ENCODE results near the gene ERC1. TPM values are rescaled to one million over a fixed set of nuclear protein-coding genes. Genes with fewer than 3 reads are reported as not detected.

ERC1 gene
- total RNA-seq, 2 donors from 2014 or later: 18.9 to 72.9 TPM

DNA sequence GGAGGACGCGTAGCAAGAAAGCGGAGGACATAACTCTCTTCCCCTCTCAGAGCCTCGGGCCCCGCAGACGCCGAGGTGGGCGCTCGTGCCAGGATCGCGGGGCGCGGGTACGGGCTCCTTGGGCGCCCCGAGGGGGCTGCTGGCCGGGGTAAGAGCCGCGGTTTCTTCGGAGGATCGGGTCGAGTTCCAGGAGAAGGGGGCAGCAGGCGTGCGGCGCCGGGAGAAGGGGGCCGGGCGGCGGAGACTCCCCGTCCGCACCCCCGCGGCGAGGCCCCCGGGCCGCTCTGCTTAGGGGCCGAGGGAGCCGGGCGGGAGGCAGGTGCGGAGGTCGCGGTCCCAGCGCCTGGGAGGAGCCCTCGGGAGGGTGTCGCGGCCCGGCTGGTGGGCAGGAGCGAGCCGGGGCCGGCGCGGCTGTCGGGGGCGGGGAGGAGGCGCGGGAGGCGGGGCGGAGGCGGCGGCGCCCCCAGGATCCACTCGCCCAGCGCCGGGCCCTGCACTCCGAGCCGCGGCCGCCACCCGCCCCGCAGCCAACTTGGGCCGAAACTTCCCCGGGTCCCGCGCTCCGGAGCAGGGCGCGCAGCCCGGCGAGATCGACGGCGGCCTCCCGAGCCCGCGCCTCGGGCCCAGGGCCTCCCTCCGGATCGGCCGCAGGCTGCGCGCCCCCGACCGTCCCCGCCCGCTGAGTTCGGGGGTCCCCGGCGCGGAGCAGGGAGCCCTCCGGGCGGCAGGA lies 539.0 kb downstream of the ERC1 start:
- intact Hi-C loops (cut with DNase I): loop anchor here (5.0 kb wide), 1 partner anchor 42 kb away; no protein-coding TSS in a partner anchor
- Histone ChIP-seq H3K27ac (peak overlapping the region; percentile 76 to 81), H3K4me1 (replicated peaks) (no peaks in the 10 kb centered on the region), H3K27me3 (replicated peaks; ENCODE audit: insufficient read depth) (no peaks in the 10 kb centered on the region), H3K9me3 (no peaks in the 10 kb centered on the region), H3K36me3 (no peaks in the 10 kb centered on the region), H3K4me3 (peak overlapping the region; percentile 60 to 78)
- TF ChIP-seq POLR2A (IDR thresholded peaks at IDR 0.05) (peak; percentile 33), CTCF (IDR thresholded peaks at IDR 0.05) (no peak)
- 2% methylated on average over 39 of the region's 101 CpGs for WGBS
- peak; percentile 33 for DNase-seq (ENCODE audit: low spot score)

- Histone ChIP-seq H3K27ac (peak overlapping the region; percentile 76 to 81), H3K9me3 (no peaks in the 10 kb centered on the region)
- DNase-seq (ENCODE audit: low spot score): no peak
Measured at GRCh38 chr12:1530592-1531152, 539.6 kb downstream of the ERC1 start.

GRCh38 chr12:1531153-1531653 lies 540.2 kb downstream of the ERC1 start:
- Histone ChIP-seq H3K4me3 (peak overlapping the region; percentile 60 to 78), H3K36me3 (no peaks in the 10 kb centered on the region), H3K27me3 (replicated peaks; ENCODE audit: insufficient read depth) (no peaks in the 10 kb centered on the region), H3K9me3 (no peaks in the 10 kb centered on the region), H3K4me1 (replicated peaks) (no peaks in the 10 kb centered on the region), H3K27ac (peak overlapping the region; percentile 73 to 78)
- intact Hi-C loops (cut with DNase I): loop anchor here (5.0 kb wide), 1 partner anchor 41 kb away; no protein-coding TSS in a partner anchor
- TF ChIP-seq CTCF (IDR thresholded peaks at IDR 0.05) (no peak), POLR2AphosphoS5 (IDR thresholded peaks at IDR 0.05) (no peak), POLR2A (IDR thresholded peaks at IDR 0.05) (no peak)
- no peak for DNase-seq (ENCODE audit: low spot score)
- WGBS: 5% methylated on average over 3 of the region's 56 CpGs

More at GRCh38 chr12:1530592-1531152, 539.6 kb downstream of the ERC1 start:
- intact Hi-C loops (cut with DNase I): loop anchor here (5.0 kb wide), 1 partner anchor 42 kb away; no protein-coding TSS in a partner anchor
- Histone ChIP-seq H3K36me3 (no peaks in the 10 kb centered on the region), H3K4me1 (replicated peaks) (no peaks in the 10 kb centered on the region), H3K4me3 (peak overlapping the region; percentile 60 to 78), H3K27me3 (replicated peaks; ENCODE audit: insufficient read depth) (no peaks in the 10 kb centered on the region)
- TF ChIP-seq POLR2AphosphoS5 (IDR thresholded peaks at IDR 0.05): no peak
- no peak for TF ChIP-seq POLR2A (IDR thresholded peaks at IDR 0.05)
- no peak for TF ChIP-seq CTCF (IDR thresholded peaks at IDR 0.05)
- WGBS: 3% methylated on average over 19 of the region's 99 CpGs

DNA sequence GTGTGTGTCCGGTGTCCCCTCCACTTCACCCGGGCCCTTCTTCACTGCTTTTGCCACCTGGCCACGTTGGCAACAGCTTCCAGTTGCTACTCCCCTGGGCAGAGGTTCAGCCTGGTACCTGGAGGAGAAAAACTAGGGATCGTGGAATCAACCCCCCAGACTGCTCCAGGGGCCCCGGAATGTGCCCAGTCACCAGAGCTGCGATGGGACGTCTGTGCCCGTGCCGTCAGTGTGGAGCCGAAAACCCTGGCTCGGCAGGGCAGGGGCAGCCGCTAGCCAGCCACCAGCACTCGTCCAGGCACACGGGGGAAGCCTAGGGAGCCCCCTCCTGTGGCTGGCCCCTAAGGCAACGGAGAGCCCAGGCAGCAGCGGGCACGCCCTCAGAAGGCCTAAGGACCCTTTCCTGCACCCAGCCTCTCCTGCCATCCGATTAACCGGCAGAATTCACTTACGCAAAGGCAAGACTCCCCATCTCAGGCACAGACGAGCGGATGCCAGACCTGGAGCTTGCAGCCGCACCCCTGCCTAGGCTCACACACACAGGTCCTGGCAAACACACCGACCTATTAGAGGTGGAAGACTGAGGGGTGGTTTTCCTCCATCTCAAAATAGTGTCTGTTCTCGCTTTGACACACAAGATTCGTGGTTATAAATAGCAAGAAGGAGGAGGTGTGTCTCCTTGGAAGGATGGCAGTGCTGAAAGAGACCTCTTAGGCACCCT lies 540.8 kb downstream of the ERC1 start:
- Histone ChIP-seq H3K4me1 (replicated peaks) (no peaks in the 10 kb centered on the region), H3K27me3 (replicated peaks; ENCODE audit: insufficient read depth) (no peaks in the 10 kb centered on the region), H3K36me3 (no peaks in the 10 kb centered on the region), H3K9me3 (no peaks in the 10 kb centered on the region), H3K27ac (peak overlapping the region; percentile 73 to 78), H3K4me3 (peak overlapping the region; percentile 60 to 78)
- no peak for DNase-seq (ENCODE audit: low spot score)
- intact Hi-C loops (cut with DNase I): loop anchor here (5.0 kb wide), 1 partner anchor 40 kb away; no protein-coding TSS in a partner anchor
- WGBS: 50% methylated on average over 19 of the region's 26 CpGs
- TF ChIP-seq POLR2A (IDR thresholded peaks at IDR 0.05) (no peak), CTCF (IDR thresholded peaks at IDR 0.05) (no peak), POLR2AphosphoS5 (IDR thresholded peaks at IDR 0.05) (no peak)
